OCI-LY1 (cell line): ENCODE results near the gene C1QTNF6.

Experiments used
- H2AFZ ChIP-seq: fragments of 200-600 bp; sonication (generic), shearing (Covaris generic); 2 replicates; pipeline ENCODE4 v1.6.0; 2014; ENCODE audit warnings: antibody characterized with exemption, mild to moderate bottlenecking, low read length
- H3F3A ChIP-seq: fragments of 200-600 bp; sonication (generic), shearing (Covaris generic); 2 replicates; pipeline ENCODE4 v1.6.0; 2014; ENCODE audit warnings: mild to moderate bottlenecking, antibody characterized with exemption, low read length, moderate library complexity; ENCODE audit not compliant: insufficient read depth
- H3K27ac ChIP-seq: fragments of 200-600 bp; sonication (generic); 2 replicates; pipeline ENCODE4 v1.5.1; 2014; ENCODE audit warnings: low read length, mixed run types, mild to moderate bottlenecking, low read depth; ENCODE audit not compliant: poor library complexity, severe bottlenecking
- H3K27me3 ChIP-seq: fragments of 200-600 bp; sonication (generic); 2 replicates; pipeline ENCODE4 v1.6.0; 2014; ENCODE audit warnings: antibody characterized with exemption, mild to moderate bottlenecking, low read length, moderate library complexity; ENCODE audit not compliant: insufficient read depth
- H3K36me3 ChIP-seq: fragments of 200-600 bp; sonication (generic); 2 replicates; pipeline ENCODE4 v1.6.1; 2014; ENCODE audit warnings: mild to moderate bottlenecking, antibody characterized with exemption, low read length, moderate library complexity, mixed read lengths; ENCODE audit not compliant: insufficient read depth
- H3K4me1 ChIP-seq: fragments of 200-600 bp; sonication (generic); 2 replicates; pipeline ENCODE4 v1.5.1; 2014; ENCODE audit warnings: mild to moderate bottlenecking, low read length, moderate library complexity; ENCODE audit not compliant: insufficient read depth, severe bottlenecking
- H3K4me2 ChIP-seq: fragments of 200-600 bp; sonication (generic), shearing (Covaris generic); 2 replicates; pipeline ENCODE4 v1.6.1; 2014; ENCODE audit warnings: low read length
- H3K4me3 ChIP-seq: fragments of 200-600 bp; sonication (generic); 2 replicates; pipeline ENCODE4 v1.5.1; 2014; ENCODE audit warnings: low read length, low read depth, mild to moderate bottlenecking, mixed read lengths; ENCODE audit not compliant: poor library complexity, severe bottlenecking
- H3K79me2 ChIP-seq: fragments of 200-600 bp; shearing (Covaris generic); 2 replicates; pipeline ENCODE4 v1.6.1; 2016; ENCODE audit warnings: mixed run types, low read length, mixed read lengths; ENCODE audit not compliant: insufficient read depth
- H3K9ac ChIP-seq: fragments of 200-600 bp; sonication (generic), shearing (Covaris generic); 2 replicates; pipeline ENCODE4 v1.6.1; 2014; ENCODE audit warnings: mild to moderate bottlenecking, low read length, mixed read lengths
- H3K9me2 ChIP-seq: fragments of 200-600 bp; sonication (generic), shearing (Covaris generic); 2 replicates; pipeline ENCODE4 v1.6.1; 2014; ENCODE audit warnings: low read depth, mild to moderate bottlenecking, low read length, mixed read lengths
- H3K9me3 ChIP-seq: fragments of 200-600 bp; shearing (Covaris generic); 2 replicates; pipeline ENCODE4 v1.6.1; 2014; ENCODE audit warnings: low read length, mixed read lengths
- H4K20me1 ChIP-seq: fragments of 200-600 bp; sonication (generic), shearing (Covaris generic); 2 replicates; pipeline ENCODE4 v1.6.0; 2016; ENCODE audit warnings: mild to moderate bottlenecking, low read length; ENCODE audit not compliant: insufficient read depth
- EZH2 ChIP-seq: fragments of 200-600 bp; sonication (generic), shearing (Covaris generic); IDR thresholded peaks from 2 replicates; pipeline ENCODE4 v1.8.0; 2017; ENCODE audit warnings: borderline replicate concordance, mixed run types, mild to moderate bottlenecking, antibody characterized with exemption, low read length, moderate library complexity, mixed read lengths
- TF ChIP-seq, protein P1 (sequence below): fragments of 200-600 bp; sonication (generic), shearing (Covaris generic); IDR thresholded peaks from 2 replicates; pipeline ENCODE4 v1.5.1; 2017; ENCODE audit warnings: mild to moderate bottlenecking, antibody characterized with exemption, low read length, moderate library complexity, mixed read lengths

The C1QTNF6 gene

DNA sequence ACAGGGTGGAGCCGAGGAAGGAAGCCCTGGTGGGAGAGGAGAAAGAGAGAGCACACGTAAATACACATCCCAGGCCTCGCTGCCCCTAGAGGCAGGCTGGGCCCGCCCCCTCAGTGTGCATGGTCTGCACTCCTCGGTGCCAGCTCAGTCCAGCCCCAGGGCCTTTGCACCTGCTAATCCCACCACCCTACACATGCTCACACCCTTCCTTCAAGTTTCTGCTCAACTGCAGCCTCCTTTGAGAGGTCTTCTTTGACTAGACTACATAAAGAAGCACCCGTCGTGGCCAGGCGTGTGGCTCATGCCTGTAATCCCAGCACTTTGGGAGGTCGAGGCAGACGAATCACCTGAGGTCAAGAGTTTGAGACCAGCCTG is 43.9 kb downstream of the C1QTNF6 start:
- H3K9me2 ChIP-seq: no peaks in the 10 kb centered on the region
- H3K27me3 ChIP-seq: 0 out of 2 replicates have a peak, but pooled peaks cover 5% of the 10 kb centered on the region
- H4K20me1 ChIP-seq: no peaks in the 10 kb centered on the region
- no peak overlapping the region for H3K4me2 ChIP-seq
- no peak overlapping the region for H3K27ac ChIP-seq
- no peaks in the 10 kb centered on the region for H3K36me3 ChIP-seq
- no peak overlapping the region for H3K4me3 ChIP-seq
- H3K9ac ChIP-seq: no peak overlapping the region
- H3F3A ChIP-seq: no peaks in the 10 kb centered on the region
- no peaks in the 10 kb centered on the region for H3K4me1 ChIP-seq
- no peaks in the 10 kb centered on the region for H3K79me2 ChIP-seq
- H3K9me3 ChIP-seq: no peaks in the 10 kb centered on the region
- TF ChIP-seq, protein P1, sequence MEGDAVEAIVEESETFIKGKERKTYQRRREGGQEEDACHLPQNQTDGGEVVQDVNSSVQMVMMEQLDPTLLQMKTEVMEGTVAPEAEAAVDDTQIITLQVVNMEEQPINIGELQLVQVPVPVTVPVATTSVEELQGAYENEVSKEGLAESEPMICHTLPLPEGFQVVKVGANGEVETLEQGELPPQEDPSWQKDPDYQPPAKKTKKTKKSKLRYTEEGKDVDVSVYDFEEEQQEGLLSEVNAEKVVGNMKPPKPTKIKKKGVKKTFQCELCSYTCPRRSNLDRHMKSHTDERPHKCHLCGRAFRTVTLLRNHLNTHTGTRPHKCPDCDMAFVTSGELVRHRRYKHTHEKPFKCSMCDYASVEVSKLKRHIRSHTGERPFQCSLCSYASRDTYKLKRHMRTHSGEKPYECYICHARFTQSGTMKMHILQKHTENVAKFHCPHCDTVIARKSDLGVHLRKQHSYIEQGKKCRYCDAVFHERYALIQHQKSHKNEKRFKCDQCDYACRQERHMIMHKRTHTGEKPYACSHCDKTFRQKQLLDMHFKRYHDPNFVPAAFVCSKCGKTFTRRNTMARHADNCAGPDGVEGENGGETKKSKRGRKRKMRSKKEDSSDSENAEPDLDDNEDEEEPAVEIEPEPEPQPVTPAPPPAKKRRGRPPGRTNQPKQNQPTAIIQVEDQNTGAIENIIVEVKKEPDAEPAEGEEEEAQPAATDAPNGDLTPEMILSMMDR: no peak
- no peak for TF ChIP-seq EZH2
- H2AFZ ChIP-seq: no peak overlapping the region

DNA sequence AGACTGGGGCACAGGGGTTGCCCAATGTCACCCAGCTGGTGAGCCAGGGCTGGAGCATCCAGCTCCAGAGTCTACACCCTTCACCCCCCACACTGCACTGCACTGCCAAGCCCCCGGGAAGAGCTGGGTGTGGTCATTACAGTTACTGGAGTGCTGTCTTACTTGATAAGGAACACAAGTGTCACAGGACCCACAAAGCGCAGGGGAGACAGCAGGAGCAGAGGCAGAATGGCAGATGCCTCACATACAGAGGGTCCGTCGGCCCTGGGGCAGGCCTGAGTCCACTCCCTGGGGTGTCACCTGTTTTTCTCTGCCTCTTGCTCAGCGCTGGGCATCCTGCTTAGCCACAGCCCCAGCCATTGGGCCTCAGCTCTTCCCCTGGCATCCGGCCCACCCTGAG is 46.1 kb downstream of the C1QTNF6 start:
- no peaks in the 10 kb centered on the region for H3K9me2 ChIP-seq
- H3K79me2 ChIP-seq: no peaks in the 10 kb centered on the region
- H3F3A ChIP-seq: no peaks in the 10 kb centered on the region
- H3K4me2 ChIP-seq: no peak overlapping the region
- no peaks in the 10 kb centered on the region for H3K9me3 ChIP-seq
- H3K4me1 ChIP-seq: no peaks in the 10 kb centered on the region
- no peaks in the 10 kb centered on the region for H4K20me1 ChIP-seq
- no peak overlapping the region for H3K4me3 ChIP-seq
- H3K27ac ChIP-seq: no peak overlapping the region
- H3K9ac ChIP-seq: no peak overlapping the region
- peaks cover 10% of the 10 kb centered on the region; the same call in 1 of the 2 replicates for H3K27me3 ChIP-seq
- TF ChIP-seq, protein P1: no peak
- no peak for TF ChIP-seq EZH2
- H3K36me3 ChIP-seq: no peaks in the 10 kb centered on the region
- H2AFZ ChIP-seq: no peak overlapping the region

DNA sequence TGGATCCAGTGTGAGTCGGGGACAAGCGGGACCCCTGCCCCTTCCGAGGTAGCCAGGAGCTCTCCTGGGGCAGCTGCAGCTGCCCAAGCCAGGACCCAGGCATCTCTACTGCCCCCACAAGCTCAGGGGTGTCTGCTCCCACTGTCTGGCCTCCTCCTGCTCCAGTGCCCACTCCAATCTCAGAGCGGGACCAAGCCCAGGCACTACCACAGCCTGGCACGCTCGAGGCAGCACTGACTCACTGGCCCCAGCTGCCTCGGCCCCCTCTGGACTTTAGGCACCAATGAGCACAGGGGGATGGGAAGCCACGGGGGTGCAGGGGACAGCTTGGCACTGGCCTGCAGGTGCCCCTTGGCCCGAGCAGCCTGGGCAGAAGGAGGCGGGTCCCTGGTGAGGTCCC is 46.6 kb downstream of the C1QTNF6 start:
- no peaks in the 10 kb centered on the region for H3K36me3 ChIP-seq
- H3K27ac ChIP-seq: no peak overlapping the region
- H3K4me2 ChIP-seq: no peak overlapping the region

More for the DNA sequence above, 46.6 kb downstream of the C1QTNF6 start:
- Histone ChIP-seq H3K79me2 (no peaks in the 10 kb centered on the region), H3K9me3 (no peaks in the 10 kb centered on the region), H3K9ac (no peak overlapping the region), H3K27me3 (peaks cover 10% of the 10 kb centered on the region; the same call in 1 of the 2 replicates), H3K4me1 (no peaks in the 10 kb centered on the region), H2AFZ (no peak overlapping the region), H3F3A (no peaks in the 10 kb centered on the region), H4K20me1 (no peaks in the 10 kb centered on the region), H3K9me2 (no peaks in the 10 kb centered on the region), H3K4me3 (no peak overlapping the region)
- no peak for TF ChIP-seq EZH2
- TF ChIP-seq, protein P1: no peak
